KMS-11 (cell line): ENCODE measurements around the gene MAPK1.
"Not testable (repeated sequence)": the region's sequence is repeated elsewhere in the genome, so short reads cannot be mapped to it uniquely, and the experiment has no call there.

Experiments used
- H2AFZ ChIP-seq: fragments of 200-600 bp; sonication (generic); 2 replicates; pipeline ENCODE4 v1.6.1; 2016; ENCODE audit warnings: antibody characterized with exemption, mixed run types, low read depth
- H3K27ac ChIP-seq: fragments of 200-600 bp; sonication (generic); 2 replicates; pipeline ENCODE4 v1.6.1; 2016; ENCODE audit warnings: mild to moderate bottlenecking, mixed run types
- H3K27me3 ChIP-seq: fragments of 200-600 bp; sonication (generic); 2 replicates; pipeline ENCODE4 v1.6.1; 2017; ENCODE audit warnings: mild to moderate bottlenecking, low read depth, mixed run types, moderate library complexity; ENCODE audit not compliant: insufficient read depth
- H3K36me3 ChIP-seq: fragments of 200-600 bp; sonication (generic); 2 replicates; pipeline ENCODE4 v1.6.1; 2017; ENCODE audit warnings: mild to moderate bottlenecking, mixed run types; ENCODE audit not compliant: insufficient read depth
- H3K4me1 ChIP-seq: fragments of 200-600 bp; sonication (generic); 2 replicates; pipeline ENCODE4 v1.6.1; 2016; ENCODE audit warnings: mild to moderate bottlenecking, low read depth, mixed run types; ENCODE audit not compliant: poor library complexity, severe bottlenecking
- H3K4me2 ChIP-seq: fragments of 200-600 bp; sonication (generic); 2 replicates; pipeline ENCODE4 v1.7.0; 2016; ENCODE audit warnings: mild to moderate bottlenecking, mixed run types
- H3K4me3 ChIP-seq: fragments of 200-600 bp; sonication (generic); IDR thresholded peaks from 2 replicates; pipeline ENCODE4 v1.6.1; 2017; ENCODE audit warnings: low read depth, low read length, mixed read lengths; ENCODE audit not compliant: insufficient read depth
- H3K79me2 ChIP-seq: fragments of 200-600 bp; sonication (generic); 2 replicates; pipeline ENCODE4 v1.6.1; 2016; ENCODE audit warnings: low read depth, mixed run types; ENCODE audit not compliant: insufficient read depth
- H3K9ac ChIP-seq: fragments of 200-600 bp; sonication (generic); 2 replicates; pipeline ENCODE4 v1.6.1; 2016; ENCODE audit warnings: mild to moderate bottlenecking, mixed run types
- H4K20me1 ChIP-seq: fragments of 200-600 bp; sonication (generic); 2 replicates; pipeline ENCODE4 v1.6.1; 2016; ENCODE audit warnings: mild to moderate bottlenecking, mixed run types; ENCODE audit not compliant: insufficient read depth
- TF ChIP-seq, protein P1 (sequence below): fragments of 200-600 bp; sonication (generic); conservative IDR thresholded peaks from 2 replicates; pipeline ENCODE4 v1.6.1; 2017; ENCODE audit warnings: low read depth, mild to moderate bottlenecking, antibody characterized with exemption, low read length, moderate library complexity, mixed read lengths

MAPK1 gene

DNA sequence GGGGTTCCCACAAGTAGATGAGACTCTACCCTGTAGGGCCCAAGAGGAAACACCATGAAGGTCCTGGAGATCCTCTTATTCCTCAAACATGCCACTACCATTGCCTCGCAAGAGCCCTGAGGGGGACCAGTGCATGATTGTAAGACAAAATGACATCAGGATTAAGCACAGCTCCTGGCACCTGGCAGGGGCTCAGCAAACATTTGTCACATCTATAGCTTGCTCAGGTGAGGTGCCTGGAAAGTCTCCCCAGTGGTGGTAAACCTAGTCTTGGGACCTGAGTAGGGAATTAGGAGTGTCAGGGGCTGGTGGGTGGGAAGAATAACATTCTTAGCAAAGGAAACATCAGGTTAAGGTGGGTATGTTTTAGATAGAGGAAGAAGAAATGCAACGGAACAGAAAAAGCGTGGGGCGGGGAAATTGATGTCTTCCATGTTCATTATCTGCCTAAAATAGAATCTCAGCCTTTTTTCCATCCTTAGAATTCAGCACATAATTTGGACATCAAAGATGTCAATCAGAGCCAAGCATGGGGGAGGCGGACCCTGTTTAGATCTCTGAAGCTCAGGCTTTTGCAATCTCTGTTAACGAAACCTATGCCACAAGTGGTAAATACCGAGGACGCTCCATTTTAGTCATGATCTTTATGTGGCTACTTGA lies 132.8 kb downstream of the MAPK1 start:
- Histone ChIP-seq H3K4me2 (peak overlapping the region; percentile 97), H3K9ac (peak overlapping the region; percentile 67; the same call in 1 of the 2 replicates), H3K4me3 (no peak overlapping the region), H3K4me1 (peaks cover 10% of the 10 kb centered on the region), H3K27ac (peak overlapping the region; percentile 80), H3K36me3 (no peaks in the 10 kb centered on the region), H4K20me1 (no peaks in the 10 kb centered on the region), H3K27me3 (no peaks in the 10 kb centered on the region), H3K79me2 (no peaks in the 10 kb centered on the region), H2AFZ (peak overlapping the region; percentile 95)
- TF ChIP-seq, protein P1, sequence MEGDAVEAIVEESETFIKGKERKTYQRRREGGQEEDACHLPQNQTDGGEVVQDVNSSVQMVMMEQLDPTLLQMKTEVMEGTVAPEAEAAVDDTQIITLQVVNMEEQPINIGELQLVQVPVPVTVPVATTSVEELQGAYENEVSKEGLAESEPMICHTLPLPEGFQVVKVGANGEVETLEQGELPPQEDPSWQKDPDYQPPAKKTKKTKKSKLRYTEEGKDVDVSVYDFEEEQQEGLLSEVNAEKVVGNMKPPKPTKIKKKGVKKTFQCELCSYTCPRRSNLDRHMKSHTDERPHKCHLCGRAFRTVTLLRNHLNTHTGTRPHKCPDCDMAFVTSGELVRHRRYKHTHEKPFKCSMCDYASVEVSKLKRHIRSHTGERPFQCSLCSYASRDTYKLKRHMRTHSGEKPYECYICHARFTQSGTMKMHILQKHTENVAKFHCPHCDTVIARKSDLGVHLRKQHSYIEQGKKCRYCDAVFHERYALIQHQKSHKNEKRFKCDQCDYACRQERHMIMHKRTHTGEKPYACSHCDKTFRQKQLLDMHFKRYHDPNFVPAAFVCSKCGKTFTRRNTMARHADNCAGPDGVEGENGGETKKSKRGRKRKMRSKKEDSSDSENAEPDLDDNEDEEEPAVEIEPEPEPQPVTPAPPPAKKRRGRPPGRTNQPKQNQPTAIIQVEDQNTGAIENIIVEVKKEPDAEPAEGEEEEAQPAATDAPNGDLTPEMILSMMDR = no peak

DNA sequence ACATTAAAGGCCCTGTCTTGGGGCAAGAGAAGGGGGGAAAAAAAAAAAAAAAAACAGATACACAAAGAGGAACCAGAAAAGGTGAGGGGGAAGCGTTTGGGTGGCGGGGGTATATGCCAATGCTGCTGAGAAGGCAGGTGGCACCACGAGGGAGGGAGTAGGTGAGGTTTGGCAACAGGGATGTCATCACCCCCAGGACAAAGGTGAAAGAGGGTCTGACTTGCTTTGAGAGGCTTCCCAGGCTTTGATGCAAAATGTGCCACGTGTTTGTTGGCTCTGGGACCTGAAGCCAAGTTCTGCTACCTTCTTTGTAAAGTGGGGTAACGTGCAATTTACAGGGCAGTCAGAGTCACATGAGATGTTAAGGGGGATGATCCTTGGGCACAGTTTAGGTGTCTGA lies 135.9 kb downstream of the MAPK1 start:
- no peak overlapping the region for H3K9ac ChIP-seq
- H3K27me3 ChIP-seq = no peaks in the 10 kb centered on the region
- no peaks in the 10 kb centered on the region for H3K79me2 ChIP-seq
- no peaks in the 10 kb centered on the region for H4K20me1 ChIP-seq
- H3K4me1 ChIP-seq = peaks cover 17% of the 10 kb centered on the region
- no peaks in the 10 kb centered on the region for H3K36me3 ChIP-seq
- no peak overlapping the region for H3K4me3 ChIP-seq
- H3K4me2 ChIP-seq = no peak overlapping the region
- no peak overlapping the region for H3K27ac ChIP-seq
- TF ChIP-seq, protein P1 = no peak
- no peak overlapping the region for H2AFZ ChIP-seq

DNA sequence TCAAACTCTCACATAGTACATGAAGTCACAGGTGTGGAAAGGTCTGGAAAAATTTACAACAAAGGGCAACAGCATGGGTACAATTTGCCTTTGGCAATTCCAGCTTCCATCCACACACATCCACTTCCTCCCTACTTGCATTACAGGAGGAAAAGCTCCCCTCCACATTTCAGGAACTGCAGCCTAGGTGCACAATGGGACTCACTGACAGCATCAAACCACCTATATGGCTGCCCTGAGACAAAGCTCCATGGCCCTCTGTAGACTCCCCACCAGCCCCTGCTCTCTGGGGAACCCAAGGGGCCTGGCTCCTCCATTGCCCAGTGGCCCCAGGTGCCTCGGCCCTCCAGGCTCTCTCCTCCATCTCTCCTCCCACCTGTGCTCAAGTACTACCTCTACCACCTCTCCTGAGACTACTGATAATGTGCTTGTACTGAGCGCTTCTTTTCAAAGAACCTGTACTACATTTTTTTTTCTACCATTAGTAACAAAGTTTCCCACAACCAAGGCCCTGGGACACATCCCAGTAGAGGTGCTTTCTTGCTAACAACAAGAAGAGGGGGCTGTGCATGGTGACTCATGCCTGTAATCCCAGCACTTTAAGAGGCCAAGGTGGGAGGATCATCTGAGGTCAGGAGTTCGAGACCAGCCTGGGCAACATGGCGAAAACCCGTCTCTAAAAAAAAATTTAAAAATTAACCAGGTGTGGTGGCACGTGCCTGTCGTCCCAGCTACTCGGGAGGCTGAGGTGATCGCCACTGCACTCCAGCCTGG lies 136.7 kb downstream of the MAPK1 start:
- Histone ChIP-seq H3K4me3 (no peak overlapping the region), H3K9ac (no peak overlapping the region), H4K20me1 (no peaks in the 10 kb centered on the region), H3K4me1 (peaks cover 23% of the 10 kb centered on the region), H3K27ac (no peak overlapping the region), H3K36me3 (no peaks in the 10 kb centered on the region), H3K4me2 (no peak overlapping the region), H3K79me2 (no peaks in the 10 kb centered on the region), H2AFZ (no peak overlapping the region), H3K27me3 (no peaks in the 10 kb centered on the region)
- TF ChIP-seq, protein P1 = no peak

- not testable (repeated sequence) for H2AFZ ChIP-seq, H3K4me3 ChIP-seq, H3K9ac ChIP-seq, H3K4me2 ChIP-seq, H3K27ac ChIP-seq, H3K36me3 ChIP-seq, H3K27me3 ChIP-seq, H3K79me2 ChIP-seq, H4K20me1 ChIP-seq
- H3K4me1 ChIP-seq = peaks cover 17% of the 10 kb centered on the region
Measured at GRCh38 chr22:21729184-21729583, 138.3 kb downstream of the MAPK1 start.

DNA sequence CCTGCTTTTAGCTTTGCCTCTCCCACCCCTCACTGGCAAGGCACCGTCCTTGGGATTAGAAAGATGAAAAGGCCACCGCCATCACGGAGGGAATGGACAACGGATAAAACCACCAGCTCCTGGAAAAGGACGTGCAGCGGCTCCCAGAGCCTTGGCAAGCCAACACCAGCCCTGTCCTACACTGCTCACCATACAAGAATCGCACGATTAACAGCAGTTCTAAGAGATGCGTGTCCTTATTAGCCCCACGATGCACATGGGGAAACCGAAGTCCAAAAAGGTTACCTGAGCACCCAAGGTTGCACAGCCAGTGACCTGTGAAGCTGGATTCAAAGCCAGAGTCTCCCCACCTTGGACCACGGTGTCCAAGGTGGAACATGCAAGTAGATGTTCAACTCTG lies 139.2 kb downstream of the MAPK1 start:
- no peaks in the 10 kb centered on the region for H3K36me3 ChIP-seq

More for the DNA sequence above, 139.2 kb downstream of the MAPK1 start:
- H3K27me3 ChIP-seq = no peaks in the 10 kb centered on the region
- no peak overlapping the region for H3K27ac ChIP-seq
- H3K79me2 ChIP-seq = no peaks in the 10 kb centered on the region
- H3K9ac ChIP-seq = no peak overlapping the region
- TF ChIP-seq, protein P1 = no peak
- no peak overlapping the region for H3K4me3 ChIP-seq
- no peaks in the 10 kb centered on the region for H4K20me1 ChIP-seq
- H3K4me2 ChIP-seq = no peak overlapping the region
- no peak overlapping the region for H2AFZ ChIP-seq
- H3K4me1 ChIP-seq = peaks cover 13% of the 10 kb centered on the region
